Stimulated activated CD4-positive, alpha-beta T cell treated with anti-CD3 and anti-CD28 coated beads, TNF-alpha, amount 100 ng/mL, for 48 hours (primary cell): ENCODE measurements around the gene HGS.
A peak's percentile ranks its signal among the peaks of the same experiment; 100 is the strongest.

ENCODE experiments used
- DNase-seq, 3 donors: peaks; one replicate each; pipeline ENCODE4 v3.0.0-alpha.2; 2020; ENCODE audit warnings: low read depth in 3 of 3

HGS gene

DNA sequence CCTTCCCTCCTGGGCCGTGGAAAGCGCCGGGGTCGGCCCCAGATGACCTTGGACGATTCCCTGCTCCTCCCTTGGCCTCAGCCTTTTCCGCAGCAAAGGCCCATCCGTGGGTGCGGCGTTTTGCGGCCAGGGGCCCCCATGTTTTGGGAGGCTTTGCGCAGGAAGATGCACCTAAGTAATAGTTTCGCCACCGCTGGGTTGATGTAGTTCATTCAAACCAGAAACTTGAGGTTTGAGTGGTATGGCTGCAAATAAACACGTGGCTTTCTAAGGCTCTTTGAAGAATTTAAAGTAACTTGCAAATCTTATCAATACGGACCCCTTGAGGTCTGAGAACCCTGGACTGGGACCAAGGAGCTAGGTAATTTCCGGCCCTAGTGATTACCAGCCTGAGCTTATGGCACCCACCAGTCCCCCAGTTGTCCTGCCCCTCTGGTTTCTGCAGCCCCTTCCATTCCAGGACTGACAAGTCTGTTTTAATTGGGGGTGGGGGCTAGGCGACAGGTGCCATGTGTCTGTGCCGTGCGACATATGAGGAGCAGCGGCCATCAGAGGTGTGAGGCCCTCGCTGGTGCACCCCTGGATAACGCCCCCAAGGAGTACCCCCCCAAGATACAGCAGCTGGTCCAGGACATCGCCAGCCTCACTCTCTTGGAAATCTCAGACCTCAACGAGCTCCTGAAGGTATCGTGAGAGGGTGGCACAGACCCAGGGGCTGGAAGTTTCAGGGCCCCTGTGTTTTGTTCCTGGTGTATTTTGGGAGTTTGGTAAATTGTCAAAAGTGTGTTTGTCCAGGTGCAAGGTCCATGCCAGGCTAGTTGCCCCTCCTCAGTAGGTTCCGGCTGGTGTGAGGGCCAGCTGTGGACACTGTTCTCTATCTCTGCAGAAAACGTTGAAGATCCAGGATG is 20.2 kb downstream of the HGS start:
- no peak for DNase-seq

DNA sequence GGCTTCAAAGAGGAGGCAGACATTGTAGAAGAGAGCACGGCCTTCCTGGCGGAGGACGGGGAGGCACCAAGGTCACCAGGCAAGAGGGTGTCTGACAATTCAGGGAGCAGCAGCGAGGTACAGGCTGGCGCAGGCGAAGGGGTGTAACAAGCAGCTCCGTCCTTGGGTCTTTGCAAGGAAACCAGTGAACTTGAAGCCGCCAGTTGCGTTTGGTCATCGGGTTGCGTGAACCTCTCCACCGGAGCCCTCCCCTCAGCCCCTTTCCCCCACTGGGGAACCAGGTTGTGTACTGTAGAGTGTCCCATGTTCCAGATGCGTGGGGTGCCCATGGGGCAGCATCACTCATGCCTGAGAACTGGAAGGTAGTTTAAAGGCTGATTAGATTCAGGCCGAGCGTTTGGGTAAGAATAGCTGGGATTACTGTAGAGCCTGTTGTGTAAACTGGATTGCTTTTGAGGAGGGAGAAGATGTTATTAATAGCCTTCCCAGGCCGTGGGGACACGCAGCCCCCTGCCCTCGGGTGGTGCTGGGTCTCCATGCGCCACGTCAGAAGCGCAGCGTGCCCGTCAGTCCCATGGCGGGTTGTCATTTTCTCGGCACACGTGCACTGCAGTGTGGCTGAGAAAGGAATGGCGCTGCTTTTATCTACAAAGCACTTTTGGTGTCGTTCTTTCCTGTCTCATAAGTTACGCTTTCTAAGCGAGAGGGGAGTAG is 21.9 kb downstream of the HGS start:
- no peak for DNase-seq

DNA sequence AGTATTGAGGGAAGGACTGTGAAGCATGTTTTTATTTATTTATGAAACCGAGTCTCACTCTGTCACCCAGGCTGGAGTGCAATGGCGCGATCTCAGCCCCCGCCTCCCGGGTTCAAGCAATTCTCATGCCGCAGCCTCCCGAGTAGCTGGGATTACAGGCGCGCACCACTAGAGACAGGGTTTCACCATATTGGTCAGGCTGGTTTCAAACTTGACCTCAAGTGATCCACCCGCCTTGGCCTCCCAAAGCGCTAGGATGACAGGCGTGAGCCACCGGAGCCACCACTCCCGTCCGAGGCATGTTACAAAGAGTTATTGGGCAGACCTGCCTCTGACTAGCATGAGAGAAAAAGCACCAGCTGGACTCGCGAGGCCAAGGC is 22.4 kb downstream of the HGS start:
- no peak for DNase-seq

DNA sequence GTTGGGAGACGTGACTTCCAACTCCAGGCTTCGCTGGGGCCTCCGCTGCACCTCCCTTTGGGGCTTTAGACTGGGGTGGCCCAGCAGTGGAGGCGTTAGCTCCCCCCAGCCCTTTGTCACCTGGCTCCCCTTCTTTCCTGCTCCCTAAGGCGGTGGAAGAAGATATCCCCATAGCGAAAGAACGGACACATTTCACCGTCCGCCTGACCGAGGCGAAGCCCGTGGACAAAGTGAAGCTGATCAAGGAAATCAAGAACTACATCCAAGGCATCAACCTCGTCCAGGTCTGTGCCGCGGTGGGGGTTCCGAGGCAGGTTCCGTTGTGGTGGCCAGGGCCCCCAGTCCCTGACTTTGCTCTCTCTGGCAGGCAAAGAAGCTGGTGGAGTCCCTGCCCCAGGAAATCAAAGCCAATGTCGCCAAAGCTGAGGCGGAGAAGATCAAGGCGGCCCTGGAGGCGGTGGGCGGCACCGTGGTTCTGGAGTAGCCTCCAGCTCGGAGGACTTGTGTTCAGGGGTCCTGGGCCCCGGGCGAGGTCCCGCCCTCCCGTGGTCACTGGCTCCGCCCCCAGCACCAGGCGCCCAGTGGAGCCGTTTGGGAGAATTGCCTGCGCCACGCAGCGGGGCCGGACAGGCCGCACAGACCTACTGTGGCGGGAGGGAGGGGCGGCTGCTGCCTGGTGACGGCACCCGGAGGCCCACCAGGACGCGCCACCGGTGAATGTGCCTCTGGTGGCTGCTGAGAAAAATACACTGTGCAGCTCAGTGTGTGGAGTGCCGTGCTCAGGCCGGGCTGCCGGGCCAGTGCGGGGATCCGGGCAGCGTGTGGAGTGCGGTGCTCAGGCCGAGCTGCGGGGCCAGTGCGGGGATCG is 23.2 kb downstream of the HGS start:
- no peak for DNase-seq

DNA sequence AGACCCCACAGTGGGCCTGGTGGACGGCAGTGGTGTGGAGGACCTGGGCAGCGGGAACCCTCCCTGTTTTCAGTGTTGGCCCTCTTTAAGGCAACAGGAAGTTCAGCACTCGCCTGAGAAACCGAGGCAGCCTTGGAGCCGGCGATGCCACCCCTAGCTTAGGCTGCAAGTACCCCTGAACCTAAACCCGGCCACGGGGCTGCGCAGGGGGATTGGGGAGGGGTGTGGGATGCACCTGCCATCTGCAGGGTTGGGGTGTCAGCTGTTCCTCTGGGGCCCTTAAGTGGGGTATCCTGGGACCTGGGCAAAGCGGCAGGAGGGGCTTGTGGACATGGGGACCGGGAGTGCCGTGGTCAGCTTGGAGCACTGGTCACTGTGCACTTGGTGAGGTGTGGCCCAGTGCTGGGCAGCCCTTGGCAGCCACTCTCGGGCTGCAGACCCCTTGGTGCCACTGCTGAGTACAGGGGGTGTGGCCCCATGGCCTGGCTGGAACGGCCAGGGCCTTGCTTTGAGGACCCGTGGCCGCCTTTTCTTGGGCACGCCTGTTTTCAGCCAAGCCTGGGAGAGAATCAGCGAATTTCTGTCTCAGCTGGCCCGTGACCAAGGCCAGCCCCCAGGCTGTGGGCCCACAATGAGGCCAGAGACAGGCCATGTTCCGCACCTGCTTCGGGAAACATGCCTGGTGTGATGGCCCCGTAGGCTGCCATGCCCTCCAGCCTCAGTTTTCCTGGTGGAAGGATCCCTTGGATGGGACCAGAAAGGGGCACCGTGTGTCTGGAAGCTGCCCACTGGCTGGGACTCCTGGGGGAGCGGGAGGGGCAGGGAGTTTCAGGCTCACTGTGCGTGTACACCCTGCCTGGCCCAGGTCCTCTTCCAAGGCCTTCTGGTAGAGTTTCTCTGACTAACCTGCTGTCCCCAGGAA is 24.2 kb downstream of the HGS start:
- no peak for DNase-seq

DNA sequence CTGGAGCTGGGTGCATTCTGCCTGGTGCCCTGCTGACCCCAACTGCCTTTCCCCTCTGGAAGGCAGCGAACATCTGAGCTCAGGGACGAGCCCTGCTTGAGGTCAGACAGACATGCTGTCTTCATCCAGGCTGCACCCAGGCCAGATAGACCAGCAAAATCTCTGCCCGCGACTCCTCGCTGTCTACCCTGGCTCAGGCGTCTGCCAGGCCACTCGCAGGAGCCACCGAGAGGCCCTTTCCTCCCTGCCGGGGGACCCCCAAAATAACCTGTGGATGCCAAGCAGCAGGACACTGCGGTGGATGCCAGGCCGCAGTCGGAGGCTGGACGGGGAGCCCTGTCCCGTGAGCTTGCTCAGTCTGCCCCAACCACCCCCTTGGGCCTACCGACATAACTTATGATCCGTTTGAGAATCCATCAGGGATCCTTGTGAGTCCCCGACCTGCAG is 25.0 kb downstream of the HGS start:
- no peak for DNase-seq

DNA sequence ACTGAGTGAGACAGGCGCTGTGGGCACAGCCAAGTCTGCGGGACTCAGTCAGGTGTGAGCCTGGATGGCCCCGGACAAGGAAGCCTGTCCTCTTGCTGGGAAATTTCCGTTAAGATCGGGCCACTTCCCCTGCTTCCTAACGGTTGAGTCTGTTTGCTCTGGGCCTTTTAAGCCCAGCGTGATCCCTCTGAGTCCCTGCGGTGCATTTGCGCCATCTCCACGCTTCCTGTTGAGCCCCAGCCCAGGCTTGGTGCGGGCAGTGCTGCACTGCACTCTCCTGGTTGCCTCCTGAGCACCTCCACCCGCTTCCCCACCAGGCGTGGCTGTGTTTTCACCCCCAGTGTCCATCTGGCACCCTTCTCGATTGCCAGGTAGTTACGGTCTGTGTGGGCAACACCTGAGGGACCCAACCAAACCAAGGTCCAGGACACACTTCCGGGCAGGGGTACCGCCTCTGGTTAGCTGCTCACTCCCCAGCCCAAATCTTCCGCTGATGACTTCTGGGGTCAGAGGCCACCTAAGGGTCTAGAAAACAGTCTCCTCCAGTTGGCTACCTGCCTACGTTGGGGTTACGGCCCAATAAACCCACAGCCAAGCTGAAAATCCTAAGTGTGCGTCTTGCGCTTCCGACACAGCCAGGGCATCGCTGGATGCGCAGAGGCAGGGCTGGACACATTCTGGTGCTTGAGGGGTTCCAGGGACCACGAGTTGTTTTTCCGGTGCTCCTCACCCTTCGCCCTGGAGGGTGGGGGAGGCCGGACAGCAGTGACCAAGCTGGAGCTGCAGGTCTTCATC is 26.9 kb downstream of the HGS start:
- DNase-seq: no peak

DNA sequence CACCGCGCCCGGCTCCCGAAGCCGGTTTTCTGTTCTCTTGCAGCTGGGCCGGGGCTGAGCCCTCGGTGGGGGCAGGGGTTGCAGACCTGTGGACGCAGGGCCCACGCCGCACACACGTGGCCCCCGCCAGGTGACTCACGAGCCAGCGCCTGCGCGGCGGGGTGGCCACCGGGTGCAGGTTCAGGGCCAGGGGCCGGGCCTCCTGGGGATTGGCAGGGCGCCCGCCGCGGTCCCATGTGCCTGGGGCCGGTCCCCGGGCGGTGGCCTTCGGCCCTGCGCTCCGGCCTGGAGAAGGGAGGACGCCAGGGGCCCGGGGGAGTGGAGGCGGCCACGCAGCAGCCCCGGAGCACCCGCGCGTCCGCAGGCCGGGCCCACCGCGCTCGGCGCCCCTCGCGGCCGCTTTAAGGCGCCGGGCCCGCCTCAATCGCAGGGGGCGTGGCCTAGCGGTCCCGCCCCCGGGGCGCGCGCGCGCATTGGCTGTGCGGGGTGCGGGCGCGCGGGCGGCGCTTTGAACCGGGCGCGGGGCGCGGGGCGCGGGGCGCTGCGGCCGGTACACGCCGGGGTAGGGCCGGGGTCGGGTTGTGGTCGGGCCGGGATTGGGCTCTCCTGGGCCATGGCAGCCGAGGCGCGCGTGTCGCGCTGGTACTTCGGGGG is 28.1 kb downstream of the HGS start, which contains the start of gene SLC25A10:
Gene SLC25A10 (plus strand): TSS at position 471 of the 654 bp plus-strand sequence. CDS start 143 bp downstream, at position 614.
- peak; percentile 69 to 80 (median 77) for DNase-seq

DNA sequence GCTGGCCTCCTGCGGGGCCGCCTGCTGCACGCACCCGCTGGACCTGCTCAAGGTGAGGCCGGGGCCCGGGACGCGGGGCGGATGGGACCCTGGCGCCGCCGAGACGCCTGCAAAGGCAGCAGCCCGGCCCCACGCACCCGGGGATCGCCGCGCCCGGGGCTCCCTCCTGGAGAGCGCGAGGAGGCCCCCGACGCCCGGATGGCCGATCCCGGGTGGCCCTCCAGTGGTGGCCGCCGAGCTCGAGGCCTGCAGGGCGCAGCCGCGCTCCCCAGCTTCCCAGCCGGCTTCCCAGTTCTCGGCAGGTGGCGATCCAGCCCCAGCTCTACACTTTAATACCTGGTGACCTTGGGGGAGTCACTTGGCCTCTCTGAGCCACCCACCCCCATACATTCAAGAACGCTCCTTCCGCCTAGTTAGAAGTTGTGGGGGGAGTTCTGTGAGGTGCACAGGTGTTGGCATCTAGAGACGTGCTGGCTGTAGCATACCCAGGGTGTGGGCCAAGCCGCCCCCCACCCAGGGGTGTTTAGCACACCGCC is 28.7 kb downstream of the HGS start:
- no peak for DNase-seq

DNA sequence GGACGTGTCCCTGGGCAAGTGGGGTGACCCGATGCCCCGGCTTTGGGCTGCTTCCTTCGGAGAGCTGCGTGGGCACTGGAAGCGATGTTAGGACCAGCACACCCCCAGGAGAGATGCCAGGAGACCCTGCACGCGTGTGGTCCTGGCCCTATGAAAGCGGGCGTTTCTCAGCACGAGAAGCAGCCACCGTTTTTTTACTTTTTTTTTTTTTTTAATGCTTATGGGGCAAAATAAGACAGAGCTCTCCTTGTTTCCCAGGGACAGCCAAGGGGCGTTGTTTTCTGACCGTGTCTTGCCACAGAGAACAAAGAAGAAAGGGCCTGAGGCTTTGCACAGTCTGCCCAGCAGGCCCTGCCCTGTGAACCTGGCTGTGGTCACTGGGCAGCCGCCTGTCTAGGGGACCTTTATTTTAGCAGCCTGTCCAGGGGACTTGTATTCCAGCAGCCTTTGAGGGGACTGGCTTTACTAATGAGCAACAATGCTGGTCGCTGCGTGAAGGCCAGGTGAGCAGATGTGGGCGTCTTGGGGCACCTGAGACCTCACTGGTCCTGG is 29.3 kb downstream of the HGS start:
- DNase-seq: no peak

DNA sequence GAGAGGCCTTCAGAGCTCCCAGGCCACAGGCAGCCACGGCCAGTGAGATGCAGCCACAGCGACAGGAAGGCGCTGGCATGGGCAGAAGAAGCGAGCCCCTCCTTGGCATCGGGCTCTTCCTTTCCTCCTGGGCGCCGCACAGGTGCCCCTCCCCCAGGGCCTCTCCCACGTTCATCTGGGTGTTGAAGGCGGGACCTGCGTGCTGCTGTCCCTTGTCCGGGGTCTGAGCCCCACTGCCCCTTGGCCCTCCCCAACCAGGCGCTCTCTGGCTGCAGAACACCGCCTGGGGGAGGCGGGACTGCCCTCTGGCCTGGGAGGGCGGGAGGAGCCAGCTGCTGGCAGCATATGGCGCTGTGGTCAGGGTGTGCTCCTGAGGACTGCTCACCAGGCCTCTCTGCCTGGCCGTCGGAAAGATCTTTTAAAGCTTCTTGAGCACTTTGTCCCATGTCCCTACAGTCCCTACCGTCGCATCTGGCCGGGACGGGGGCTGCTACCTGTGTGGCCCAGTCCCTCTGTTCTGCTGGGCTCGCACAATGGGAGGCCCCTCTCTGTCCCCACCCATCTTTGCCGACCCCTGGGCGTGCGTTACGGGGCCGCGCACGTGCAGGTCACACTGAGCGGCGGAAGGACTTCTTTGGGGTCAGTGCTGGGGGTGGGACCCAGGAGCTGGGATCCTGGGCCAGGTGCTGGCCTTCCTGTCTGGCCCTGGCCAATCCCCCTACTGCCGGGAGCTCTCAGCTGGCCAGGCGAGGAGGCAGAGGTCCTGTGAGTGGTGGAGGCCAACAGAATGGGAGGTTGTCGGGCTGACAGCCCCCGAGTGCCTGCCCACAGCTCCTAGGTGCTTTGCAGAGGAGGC is 30.0 kb downstream of the HGS start:
- DNase-seq: no peak

DNA sequence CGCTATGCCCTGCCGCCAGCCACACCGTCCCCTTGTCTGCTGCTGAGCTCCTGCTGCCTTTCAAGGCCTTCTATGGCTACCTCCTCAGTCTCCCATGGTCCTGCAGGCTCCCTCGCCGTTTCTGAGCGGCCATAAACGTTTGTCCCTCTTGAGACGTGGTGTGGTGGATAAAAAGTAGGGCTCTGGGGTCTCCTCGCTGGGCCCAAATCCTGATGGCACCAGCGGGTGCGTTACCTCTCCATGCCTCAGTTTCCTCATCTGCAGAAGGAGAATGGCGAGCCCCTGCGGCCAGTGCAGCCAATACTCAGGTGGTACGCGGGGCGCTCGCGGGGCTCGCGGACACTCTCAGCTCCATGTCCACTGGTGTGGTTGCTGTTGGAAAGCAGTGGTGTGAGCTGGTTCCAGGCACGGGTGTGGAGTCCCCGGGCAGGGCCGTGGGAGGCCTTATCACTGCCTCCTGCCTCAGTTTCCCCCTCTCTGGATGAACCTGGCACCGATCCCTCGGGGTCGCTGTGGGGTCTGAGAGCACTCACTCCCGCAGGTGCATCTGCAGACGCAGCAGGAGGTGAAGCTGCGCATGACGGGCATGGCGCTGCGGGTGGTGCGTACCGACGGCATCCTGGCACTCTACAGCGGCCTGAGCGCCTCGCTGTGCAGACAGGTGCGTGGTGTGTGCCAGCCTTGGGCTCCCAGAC is 30.7 kb downstream of the HGS start:
- no peak for DNase-seq

DNA sequence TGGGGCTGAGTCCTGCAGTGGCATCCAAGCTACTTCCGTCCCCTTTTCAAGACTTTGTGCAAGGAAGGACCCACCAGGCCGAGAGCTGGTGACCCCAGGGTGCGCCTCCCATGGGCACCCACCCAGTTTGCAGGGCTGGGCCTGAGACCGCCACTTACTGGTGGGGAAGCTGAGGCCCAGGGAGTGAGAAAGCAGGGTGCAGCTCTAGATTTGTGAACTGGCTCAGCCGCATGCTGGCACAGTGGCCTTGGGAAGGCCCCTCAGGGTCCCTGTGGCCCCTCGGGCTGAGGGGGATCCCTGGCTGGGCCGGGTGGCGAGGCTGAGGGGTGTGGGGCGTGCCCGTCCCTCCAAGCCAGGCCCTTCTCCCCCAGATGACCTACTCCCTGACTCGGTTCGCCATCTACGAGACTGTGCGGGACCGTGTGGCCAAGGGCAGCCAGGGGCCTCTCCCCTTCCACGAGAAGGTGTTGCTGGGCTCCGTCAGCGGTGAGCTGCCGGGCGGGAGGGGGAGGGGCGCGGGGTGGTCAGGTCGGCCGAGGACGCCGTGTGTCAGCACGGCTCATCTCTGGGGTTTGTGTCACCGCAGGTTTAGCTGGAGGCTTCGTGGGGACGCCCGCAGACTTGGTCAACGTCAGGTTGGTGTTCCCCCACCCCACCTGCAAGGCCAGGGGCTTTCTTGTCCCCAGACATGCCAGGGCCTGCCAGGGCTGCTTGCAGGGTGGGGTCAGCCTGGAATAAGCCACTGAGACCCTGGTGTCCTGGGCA is 31.5 kb downstream of the HGS start:
- no peak for DNase-seq

DNA sequence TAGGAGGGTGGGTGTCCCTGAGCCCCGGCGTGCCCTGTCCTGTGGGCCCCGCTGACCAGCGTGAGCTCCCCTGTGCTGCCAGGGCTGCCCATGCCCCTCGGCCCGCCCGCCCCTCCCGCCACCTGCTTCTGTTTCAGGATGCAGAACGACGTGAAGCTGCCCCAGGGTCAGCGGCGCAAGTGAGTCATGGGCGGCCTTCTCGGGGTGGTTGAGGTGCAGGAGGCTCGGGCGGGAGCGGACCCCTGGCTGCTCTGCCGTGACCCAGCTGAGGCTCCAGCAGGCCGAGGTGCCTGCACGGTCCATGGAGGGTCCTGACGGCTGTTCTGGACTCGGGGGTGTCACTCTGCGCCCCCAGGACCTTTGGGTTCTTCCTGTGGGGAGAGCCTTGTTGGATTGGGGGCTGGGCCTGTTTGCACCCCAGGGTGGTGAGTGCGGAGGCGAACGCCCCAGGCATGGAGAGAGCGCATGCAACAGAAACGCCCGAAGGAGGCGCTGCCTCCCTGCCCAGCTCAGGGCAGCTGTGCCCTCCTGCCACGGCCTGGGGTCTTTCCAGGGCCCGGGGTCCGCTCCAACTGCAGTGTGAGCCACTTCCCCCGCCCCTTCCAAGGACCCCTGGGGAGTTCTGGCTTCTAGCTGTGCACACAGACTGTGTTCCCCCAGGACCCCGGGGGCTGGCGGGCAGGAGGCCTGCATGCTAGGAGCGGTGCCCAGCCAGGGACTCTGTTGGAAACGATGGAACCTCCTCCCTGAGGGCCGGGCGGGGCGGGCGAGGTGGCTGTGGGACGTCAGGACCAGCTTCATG is 32.3 kb downstream of the HGS start:
- no peak for DNase-seq

DNA sequence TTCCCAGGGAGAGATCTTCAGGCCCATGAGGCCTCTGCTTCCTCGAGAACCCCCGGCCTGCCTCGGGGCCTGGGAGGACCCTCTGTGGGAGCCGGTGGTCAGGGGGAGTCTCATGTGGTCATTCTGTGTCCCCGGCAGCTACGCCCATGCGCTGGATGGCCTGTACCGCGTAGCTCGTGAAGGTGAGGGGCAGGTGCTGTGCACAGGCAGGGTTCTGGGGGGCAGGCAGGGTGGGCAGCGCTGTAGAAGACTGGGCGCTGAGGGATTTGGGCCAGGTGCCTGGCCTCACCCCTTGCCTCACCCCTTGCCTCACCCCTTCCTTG is 32.8 kb downstream of the HGS start:
- DNase-seq: no peak
